ENCODE results near the gene GFM1. TPM values are rescaled to one million over a fixed set of nuclear protein-coding genes. Genes with fewer than 3 reads are reported as not detected.

The GFM1 gene
- total RNA-seq, 8 experiments from 2014 or later: 33.6 to 90.1 (median 42.9) TPM

DNA sequence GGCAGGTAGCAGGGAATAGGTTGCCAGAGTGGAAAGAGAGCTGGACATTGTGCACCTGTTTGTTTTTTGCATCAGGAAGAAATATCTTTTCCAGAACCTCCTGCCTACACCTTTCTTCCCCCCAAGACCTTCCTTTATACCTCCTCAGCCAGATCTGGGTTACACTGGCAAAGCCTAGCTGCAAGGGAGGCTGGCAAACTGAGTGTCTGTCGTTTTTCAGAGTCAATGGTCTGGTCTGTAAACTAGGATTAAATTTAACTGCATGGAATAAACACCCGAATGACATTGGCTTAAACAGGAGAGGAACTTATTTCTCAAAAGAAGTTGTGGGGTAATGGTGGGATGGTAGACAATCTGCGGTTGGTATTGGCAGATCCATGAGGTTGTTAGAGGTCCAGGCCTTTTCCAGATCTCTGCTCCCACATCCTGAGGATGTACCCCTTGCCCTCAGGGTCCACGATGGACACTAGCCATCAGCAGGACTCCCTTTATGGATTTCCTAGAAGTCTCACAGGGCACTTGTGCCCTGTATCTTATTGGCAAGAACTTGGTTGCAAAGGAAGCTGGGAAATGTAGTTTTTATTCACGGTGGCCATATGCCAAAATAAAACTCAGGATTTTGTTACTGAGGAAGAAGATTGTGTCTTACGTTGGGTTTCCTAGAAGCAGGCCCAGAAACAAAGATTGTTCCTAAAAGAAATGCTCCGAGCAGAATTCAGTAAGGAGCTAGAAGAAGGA lies 91.1 kb downstream of the GFM1 start:
- in situ Hi-C loops (cut with MboI; ENCODE audit: low pct_unique_long_range_greater_than_20kb in 2 of 9, low sequenced_read_pairs in 9 of 9, unreplicated experiment in 9 of 9): loop anchor here in 1 of 9 experiments (25.0 kb wide), 1 partner anchor 527 kb away; no protein-coding TSS in a partner anchor
- no peak overlapping the region for H3K4me3 ChIP-seq
- no peak for ATAC-seq (replicated peaks in 6 of 8)
- H3K4me1 ChIP-seq (replicated peaks in 1 of 2): peaks cover 6 to 7% of the 10 kb centered on the region in 2 donors
- H3K27ac ChIP-seq: no peak overlapping the region
- 62 to 100% (median 86%) methylated on average over 1 to 6 of the region's 7 CpGs for WGBS, 10 experiments

DNA sequence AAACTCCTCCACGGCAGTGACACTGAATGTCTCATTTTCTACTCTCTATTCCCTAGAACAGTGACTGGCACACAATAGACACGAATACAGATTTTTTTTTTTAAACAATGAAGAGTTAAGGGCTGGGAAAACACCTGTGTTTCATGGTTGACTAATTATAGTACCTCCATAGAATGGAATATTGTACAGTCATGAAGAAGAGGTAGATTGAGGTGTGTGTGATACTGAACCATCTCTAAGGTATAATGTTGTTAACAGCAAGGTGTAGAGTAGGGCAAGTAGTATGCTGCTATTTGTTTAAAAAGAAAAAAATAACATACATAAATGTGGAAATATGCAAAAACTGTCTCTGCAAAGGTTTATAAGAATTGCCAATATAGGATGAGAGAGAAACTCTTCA lies 93.1 kb downstream of the GFM1 start:
- WGBS, 10 experiments: 43 to 95% (median 77%) methylated on average over 1 to 2 of the region's 2 CpGs; no CpG with 5 or more reads in 4 of the 10 experiments
- no peak overlapping the region for H3K27ac ChIP-seq
- H3K4me1 ChIP-seq (replicated peaks in 1 of 2): no peaks in the 10 kb centered on the region
- in situ Hi-C loops (cut with MboI; ENCODE audit: low pct_unique_long_range_greater_than_20kb in 2 of 9, low sequenced_read_pairs in 9 of 9, unreplicated experiment in 9 of 9): loop anchor here in 1 of 9 experiments (25.0 kb wide), 1 partner anchor 525 kb away; no protein-coding TSS in a partner anchor
- H3K4me3 ChIP-seq: no peak overlapping the region
- no peak for ATAC-seq (replicated peaks in 6 of 8)

DNA sequence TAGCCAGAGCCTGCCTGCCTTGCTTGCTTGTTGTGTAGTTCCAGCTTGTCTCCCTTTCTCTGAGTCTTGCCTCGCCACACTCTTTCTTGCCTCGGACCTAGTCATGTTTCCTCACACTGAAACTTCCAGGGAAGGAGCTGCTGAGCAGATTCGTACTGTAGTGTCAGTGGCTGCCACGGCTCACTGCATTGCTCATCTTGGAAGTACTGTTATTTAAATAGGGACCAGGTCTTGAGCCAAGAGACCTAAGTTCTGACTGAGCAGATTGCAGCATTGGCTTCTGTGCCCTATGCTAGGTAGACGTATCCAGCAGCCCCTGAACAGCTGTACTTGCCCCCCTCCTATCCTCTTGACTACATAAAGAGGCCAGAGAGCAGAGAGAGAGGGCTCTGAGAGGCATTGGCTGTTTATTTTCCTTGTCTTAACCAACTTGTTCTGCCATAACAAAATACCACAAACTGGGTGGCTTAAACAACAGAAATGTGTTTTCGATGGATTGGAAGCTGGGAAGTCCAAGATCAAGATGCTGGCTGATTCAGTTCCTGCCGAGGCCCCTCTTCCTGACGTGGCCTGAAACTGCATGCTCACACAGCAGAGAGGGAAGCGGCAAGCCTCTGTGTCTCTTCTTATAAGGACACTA lies 93.8 kb downstream of the GFM1 start:
- Histone ChIP-seq H3K4me1 (replicated peaks in 1 of 2) (no peaks in the 10 kb centered on the region), H3K27ac (no peak overlapping the region), H3K4me3 (no peak overlapping the region)
- ATAC-seq (replicated peaks in 6 of 8): no peak
- 20 to 100% (median 87%) methylated on average over 1 to 5 of the region's 9 CpGs; no CpG with 5 or more reads in 2 of the 10 experiments for WGBS, 10 experiments
- in situ Hi-C loops (cut with MboI; ENCODE audit: low pct_unique_long_range_greater_than_20kb in 2 of 9, low sequenced_read_pairs in 9 of 9, unreplicated experiment in 9 of 9): loop anchor here in 1 of 9 experiments (25.0 kb wide), 1 partner anchor 524 kb away; no protein-coding TSS in a partner anchor

DNA sequence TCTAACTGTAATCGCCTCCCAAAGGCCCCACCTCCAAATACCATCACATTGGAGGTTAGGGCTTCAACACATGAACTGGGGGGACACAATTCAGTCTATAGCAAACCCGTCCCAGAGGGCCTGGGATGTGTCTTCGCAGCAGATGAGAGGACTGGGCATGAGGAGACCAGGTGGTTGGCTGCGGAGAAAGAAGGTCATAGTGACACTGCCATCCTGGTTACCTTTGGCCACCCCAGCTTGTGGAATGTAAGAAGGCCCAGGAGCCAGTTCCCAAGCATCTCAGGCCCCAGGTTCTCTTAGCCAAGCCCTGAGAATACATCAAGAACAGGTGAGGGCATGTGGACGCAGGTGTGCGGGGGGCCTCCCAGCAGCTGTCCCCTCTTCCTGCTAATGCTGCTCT lies 94.3 kb downstream of the GFM1 start:
- in situ Hi-C loops (cut with MboI; ENCODE audit: low pct_unique_long_range_greater_than_20kb in 2 of 9, low sequenced_read_pairs in 9 of 9, unreplicated experiment in 9 of 9): loop anchor here in 1 of 9 experiments (25.0 kb wide), 1 partner anchor 524 kb away; no protein-coding TSS in a partner anchor
- Histone ChIP-seq H3K27ac (no peak overlapping the region), H3K4me1 (replicated peaks in 1 of 2) (no peaks in the 10 kb centered on the region), H3K4me3 (no peak overlapping the region)
- ATAC-seq (replicated peaks in 6 of 8): no peak
- 40 to 93% (median 78%) methylated on average over 1 to 4 of the region's 6 CpGs; no CpG with 5 or more reads in 6 of the 10 experiments for whole genome bisulfite sequencing, 10 experiments

DNA sequence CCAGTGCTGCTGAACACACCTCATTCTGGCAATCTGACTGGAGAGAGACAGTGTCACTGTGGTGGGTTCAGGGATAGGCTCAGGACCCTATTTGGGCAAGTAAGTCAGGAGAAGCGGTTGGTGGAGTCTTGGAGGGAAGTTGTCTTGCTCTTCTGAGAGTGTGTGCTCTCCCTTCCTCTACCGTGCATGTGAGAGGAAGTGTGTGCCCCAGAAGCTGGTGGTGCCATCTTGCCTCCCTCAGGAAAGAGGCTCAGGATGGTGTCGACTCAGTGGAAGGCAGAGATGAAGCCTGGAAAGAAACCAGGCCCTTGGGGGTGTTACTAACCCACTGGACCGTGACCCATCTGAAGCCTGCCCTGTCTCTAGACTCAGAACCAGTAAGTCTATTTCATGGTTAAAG lies 94.8 kb downstream of the GFM1 start:
- WGBS, 10 experiments: 80 to 100% (median 91%) methylated on average over 1 to 3 of the region's 4 CpGs; no CpG with 5 or more reads in 2 of the 10 experiments
- no peak for ATAC-seq (replicated peaks in 6 of 8)
- in situ Hi-C loops (cut with MboI; ENCODE audit: low pct_unique_long_range_greater_than_20kb in 2 of 9, low sequenced_read_pairs in 9 of 9, unreplicated experiment in 9 of 9): loop anchor here in 1 of 9 experiments (25.0 kb wide), 1 partner anchor 523 kb away; no protein-coding TSS in a partner anchor
- Histone ChIP-seq H3K4me1 (replicated peaks in 1 of 2) (no peaks in the 10 kb centered on the region), H3K27ac (no peak overlapping the region), H3K4me3 (no peak overlapping the region)

DNA sequence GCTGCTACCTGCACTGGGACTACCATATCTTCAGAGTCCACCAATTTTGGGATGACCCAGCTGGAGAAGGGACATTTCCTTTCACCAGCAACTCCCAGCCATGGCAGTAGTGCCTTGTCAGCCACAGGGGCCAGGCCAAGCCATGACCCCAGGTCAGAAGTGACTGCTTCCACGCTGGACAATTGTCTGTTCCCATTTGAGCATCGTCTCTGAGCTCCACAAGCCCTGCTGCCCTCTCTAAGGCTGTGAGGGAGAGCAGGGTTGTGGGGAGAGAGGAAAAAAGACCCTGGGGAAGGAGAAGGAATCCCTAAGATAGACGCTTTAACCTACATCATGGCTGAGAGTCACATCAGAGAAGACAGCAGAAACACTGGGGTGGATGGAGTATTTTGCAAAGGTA lies 95.3 kb downstream of the GFM1 start:
- in situ Hi-C loops (cut with MboI; ENCODE audit: low pct_unique_long_range_greater_than_20kb in 2 of 9, low sequenced_read_pairs in 9 of 9, unreplicated experiment in 9 of 9): loop anchor here in 1 of 9 experiments (25.0 kb wide), 1 partner anchor 523 kb away; no protein-coding TSS in a partner anchor
- no peak overlapping the region for H3K4me3 ChIP-seq
- no peak overlapping the region for H3K27ac ChIP-seq
- WGBS, 10 experiments: 60 to 100% (median 79%) methylated on average over 1 to 2 of the region's 3 CpGs; no CpG with 5 or more reads in 6 of the 10 experiments
- ATAC-seq (replicated peaks in 6 of 8): no peak
- no peaks in the 10 kb centered on the region for H3K4me1 ChIP-seq (replicated peaks in 1 of 2)

Other genes starting within 250 kb of the GFM1 start
- 100 to 1,000 TPM in 1 of 8 experiments, 10 to 100 TPM in 6, 1 to 10 TPM in 1; 7.8 to 104 (median 30.7) TPM for gene MLF1, start 73.3 kb upstream of the GFM1 start, total RNA-seq
- 100 to 1,000 TPM in 1 of 8 experiments, 10 to 100 TPM in 1, 1 to 10 TPM in 2, under 1 TPM in 4; 0.33 to 109 (median 0.91) TPM for gene LXN, start 28.1 kb downstream of the GFM1 start, total RNA-seq
- gene RARRES1, start 87.9 kb downstream of the GFM1 start, total RNA-seq: 10 to 100 TPM in 2 of 8 experiments, 1 to 10 TPM in 2, under 1 TPM in 4; 0.38 to 49.2 (median 1.5) TPM
- gene MFSD1, start 157.5 kb downstream of the GFM1 start, total RNA-seq: 10 to 100 TPM; 10.1 to 70.1 (median 22.9) TPM